ENCODE results near the gene MGMT. TPM values are rescaled to one million over a fixed set of nuclear protein-coding genes. Genes with fewer than 3 reads are reported as not detected.

The MGMT gene
- total and polyA plus RNA-seq, 4 donors: 28.2 to 79.1 (median 46.0) TPM

DNA sequence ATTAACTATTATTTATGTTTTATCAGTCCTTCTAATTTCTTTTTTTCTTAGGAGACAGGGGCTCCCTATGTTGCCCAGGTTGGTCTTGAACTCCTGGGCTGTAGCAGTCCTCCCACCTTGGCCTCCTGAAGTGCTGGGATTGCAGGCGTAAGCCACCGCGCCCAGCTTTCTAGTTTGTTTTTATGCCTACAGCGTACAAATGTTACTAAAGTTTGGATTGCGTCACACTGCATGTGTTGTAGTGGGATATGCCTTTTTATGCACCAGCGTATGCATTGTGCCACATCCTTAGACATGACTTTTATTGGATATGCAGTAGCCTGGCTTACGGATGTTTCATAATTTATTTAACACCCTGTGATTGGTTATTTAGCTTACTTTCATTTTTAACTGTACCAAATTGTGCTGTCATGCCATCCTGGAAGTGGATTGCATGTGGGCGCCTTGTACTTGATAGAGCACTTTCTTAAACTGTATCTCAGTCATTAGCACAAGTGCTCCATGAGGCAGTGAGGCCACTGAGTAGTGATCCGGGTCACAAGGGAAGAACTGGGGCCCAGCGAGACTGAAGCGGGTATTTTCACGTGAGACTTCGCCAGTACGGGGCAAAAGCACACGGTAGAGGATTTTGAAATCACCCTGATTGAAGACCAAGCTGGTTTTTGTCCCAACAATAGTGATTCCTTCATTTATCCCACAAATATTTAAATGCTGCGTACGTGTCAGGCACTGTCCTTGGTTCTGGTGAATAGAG, 165.0 kb downstream of the MGMT start (continued):
- no peak for TF ChIP-seq FOXA1 (IDR thresholded peaks at IDR 0.05)
- no peak for TF ChIP-seq JUND (IDR thresholded peaks at IDR 0.05)
- no peak for TF ChIP-seq RAD21 (IDR thresholded peaks at IDR 0.05)

DNA sequence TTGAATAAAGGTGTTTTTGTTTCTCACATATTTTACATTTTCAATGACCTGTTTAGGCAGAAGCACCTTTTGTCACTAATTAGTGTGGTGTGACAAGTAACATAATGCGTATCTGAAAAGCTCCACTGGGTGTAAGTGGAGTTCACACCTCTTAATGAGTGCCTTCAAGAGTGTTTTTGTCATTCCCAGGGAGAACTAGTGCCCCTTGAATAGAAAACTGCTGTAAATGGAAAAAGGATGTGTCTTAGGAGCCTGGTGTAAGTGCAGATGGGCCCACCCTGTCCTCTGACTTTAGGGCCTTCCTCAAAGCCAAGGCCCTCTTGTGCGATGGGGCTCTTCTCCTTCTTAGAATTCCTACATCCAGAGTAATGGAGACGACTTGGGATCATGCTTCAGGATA, 170.0 kb downstream of the MGMT start:
- Histone ChIP-seq H3K27me3 (ENCODE audit: control insufficient read depth in 4 of 4, insufficient read depth in 4 of 4, low read length in 3 of 4) (no peaks in the 10 kb centered on the region), H3K9me3 (ENCODE audit: control insufficient read depth in 4 of 4, low read length in 3 of 4) (no peaks in the 10 kb centered on the region), H3K9ac (ENCODE audit: low read depth in 1 of 2, low read length in 2 of 2) (no peak overlapping the region), H3K36me3 (ENCODE audit: control insufficient read depth in 4 of 4, insufficient read depth in 3 of 4, low read depth in 1 of 4, low read length in 3 of 4) (peaks cover 0 to 4% (median under 1%) of the 10 kb centered on the region in 4 donors), H3K27ac (ENCODE audit: low read depth in 1 of 2, low read length in 2 of 2) (no peak overlapping the region), H3K4me3 (ENCODE audit: low read depth in 1 of 3, low read length in 3 of 3) (no peak overlapping the region), H3K4me1 (ENCODE audit: control insufficient read depth in 4 of 4, insufficient read depth in 4 of 4, low read length in 3 of 4) (peaks cover 0 to 3% (median 0%) of the 10 kb centered on the region in 4 donors)
- WGBS: 98% methylated on average over 3 of the region's 3 CpGs
- no peak for DNase-seq (ENCODE audit: low spot score)
- TF ChIP-seq, protein P1, sequence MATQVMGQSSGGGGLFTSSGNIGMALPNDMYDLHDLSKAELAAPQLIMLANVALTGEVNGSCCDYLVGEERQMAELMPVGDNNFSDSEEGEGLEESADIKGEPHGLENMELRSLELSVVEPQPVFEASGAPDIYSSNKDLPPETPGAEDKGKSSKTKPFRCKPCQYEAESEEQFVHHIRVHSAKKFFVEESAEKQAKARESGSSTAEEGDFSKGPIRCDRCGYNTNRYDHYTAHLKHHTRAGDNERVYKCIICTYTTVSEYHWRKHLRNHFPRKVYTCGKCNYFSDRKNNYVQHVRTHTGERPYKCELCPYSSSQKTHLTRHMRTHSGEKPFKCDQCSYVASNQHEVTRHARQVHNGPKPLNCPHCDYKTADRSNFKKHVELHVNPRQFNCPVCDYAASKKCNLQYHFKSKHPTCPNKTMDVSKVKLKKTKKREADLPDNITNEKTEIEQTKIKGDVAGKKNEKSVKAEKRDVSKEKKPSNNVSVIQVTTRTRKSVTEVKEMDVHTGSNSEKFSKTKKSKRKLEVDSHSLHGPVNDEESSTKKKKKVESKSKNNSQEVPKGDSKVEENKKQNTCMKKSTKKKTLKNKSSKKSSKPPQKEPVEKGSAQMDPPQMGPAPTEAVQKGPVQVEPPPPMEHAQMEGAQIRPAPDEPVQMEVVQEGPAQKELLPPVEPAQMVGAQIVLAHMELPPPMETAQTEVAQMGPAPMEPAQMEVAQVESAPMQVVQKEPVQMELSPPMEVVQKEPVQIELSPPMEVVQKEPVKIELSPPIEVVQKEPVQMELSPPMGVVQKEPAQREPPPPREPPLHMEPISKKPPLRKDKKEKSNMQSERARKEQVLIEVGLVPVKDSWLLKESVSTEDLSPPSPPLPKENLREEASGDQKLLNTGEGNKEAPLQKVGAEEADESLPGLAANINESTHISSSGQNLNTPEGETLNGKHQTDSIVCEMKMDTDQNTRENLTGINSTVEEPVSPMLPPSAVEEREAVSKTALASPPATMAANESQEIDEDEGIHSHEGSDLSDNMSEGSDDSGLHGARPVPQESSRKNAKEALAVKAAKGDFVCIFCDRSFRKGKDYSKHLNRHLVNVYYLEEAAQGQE (IDR thresholded peaks at IDR 0.05): no peak
- no peak for TF ChIP-seq RXRA (IDR thresholded peaks at IDR 0.05)
- no peak for TF ChIP-seq TAF1 (conservative IDR thresholded peaks at IDR 0.05)
- TF ChIP-seq SP1 (IDR thresholded peaks at IDR 0.05): no peak
- TF ChIP-seq, protein P2, sequence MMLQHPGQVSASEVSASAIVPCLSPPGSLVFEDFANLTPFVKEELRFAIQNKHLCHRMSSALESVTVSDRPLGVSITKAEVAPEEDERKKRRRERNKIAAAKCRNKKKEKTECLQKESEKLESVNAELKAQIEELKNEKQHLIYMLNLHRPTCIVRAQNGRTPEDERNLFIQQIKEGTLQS (IDR thresholded peaks at IDR 0.05): no peak
- TF ChIP-seq, protein P3, sequence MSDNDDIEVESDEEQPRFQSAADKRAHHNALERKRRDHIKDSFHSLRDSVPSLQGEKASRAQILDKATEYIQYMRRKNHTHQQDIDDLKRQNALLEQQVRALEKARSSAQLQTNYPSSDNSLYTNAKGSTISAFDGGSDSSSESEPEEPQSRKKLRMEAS (IDR thresholded peaks at IDR 0.05): no peak
- TF ChIP-seq HNF4G (IDR thresholded peaks at IDR 0.05): no peak
- TF ChIP-seq YY1 (IDR thresholded peaks at IDR 0.05): no peak
- no peak for TF ChIP-seq EGR1 (IDR thresholded peaks at IDR 0.05; ENCODE audit: low read depth in 2 of 2)
- no peak for TF ChIP-seq FOXA2 (IDR thresholded peaks at IDR 0.05)
- no peak for TF ChIP-seq FOXA1 (IDR thresholded peaks at IDR 0.05)

DNA sequence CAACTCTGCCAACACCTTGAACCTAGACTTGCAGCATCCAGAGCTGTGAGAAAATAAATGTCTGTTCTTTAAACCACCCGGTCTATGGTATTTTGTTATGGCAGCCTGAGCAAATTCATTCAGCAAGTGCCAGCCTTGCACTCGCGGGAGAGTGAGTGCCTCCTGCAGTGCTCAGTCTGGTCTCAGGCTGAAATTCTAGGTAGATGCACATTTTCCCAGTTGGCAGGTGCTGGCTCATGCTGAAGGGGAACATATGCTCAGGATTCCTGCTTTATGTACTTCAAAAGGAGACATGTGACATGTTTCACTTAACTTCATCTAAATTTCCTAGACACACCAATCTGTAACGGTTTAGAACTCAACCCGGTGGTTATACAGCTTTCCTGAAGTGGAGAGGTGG, 170.8 kb downstream of the MGMT start:
- WGBS: 96% methylated on average over 5 of the region's 5 CpGs
- no peaks in the 10 kb centered on the region for H3K9me3 ChIP-seq (ENCODE audit: control insufficient read depth in 4 of 4, low read length in 3 of 4)
- no peak overlapping the region for H3K9ac ChIP-seq (ENCODE audit: low read depth in 1 of 2, low read length in 2 of 2)
- no peak overlapping the region for H3K4me3 ChIP-seq (ENCODE audit: low read depth in 1 of 3, low read length in 3 of 3)
- DNase-seq (ENCODE audit: low spot score): no peak
- H3K4me1 ChIP-seq (ENCODE audit: control insufficient read depth in 4 of 4, insufficient read depth in 4 of 4, low read length in 3 of 4): peaks cover 0 to 3% (median 0%) of the 10 kb centered on the region in 4 donors
- H3K27ac ChIP-seq (ENCODE audit: low read depth in 1 of 2, low read length in 2 of 2): no peak overlapping the region
- H3K27me3 ChIP-seq (ENCODE audit: control insufficient read depth in 4 of 4, insufficient read depth in 4 of 4, low read length in 3 of 4): no peaks in the 10 kb centered on the region
- peaks cover 0 to 4% (median under 1%) of the 10 kb centered on the region in 4 donors for H3K36me3 ChIP-seq (ENCODE audit: control insufficient read depth in 4 of 4, insufficient read depth in 3 of 4, low read depth in 1 of 4, low read length in 3 of 4)
- no peak for TF ChIP-seq FOXA1 (IDR thresholded peaks at IDR 0.05)
- TF ChIP-seq, protein P4, sequence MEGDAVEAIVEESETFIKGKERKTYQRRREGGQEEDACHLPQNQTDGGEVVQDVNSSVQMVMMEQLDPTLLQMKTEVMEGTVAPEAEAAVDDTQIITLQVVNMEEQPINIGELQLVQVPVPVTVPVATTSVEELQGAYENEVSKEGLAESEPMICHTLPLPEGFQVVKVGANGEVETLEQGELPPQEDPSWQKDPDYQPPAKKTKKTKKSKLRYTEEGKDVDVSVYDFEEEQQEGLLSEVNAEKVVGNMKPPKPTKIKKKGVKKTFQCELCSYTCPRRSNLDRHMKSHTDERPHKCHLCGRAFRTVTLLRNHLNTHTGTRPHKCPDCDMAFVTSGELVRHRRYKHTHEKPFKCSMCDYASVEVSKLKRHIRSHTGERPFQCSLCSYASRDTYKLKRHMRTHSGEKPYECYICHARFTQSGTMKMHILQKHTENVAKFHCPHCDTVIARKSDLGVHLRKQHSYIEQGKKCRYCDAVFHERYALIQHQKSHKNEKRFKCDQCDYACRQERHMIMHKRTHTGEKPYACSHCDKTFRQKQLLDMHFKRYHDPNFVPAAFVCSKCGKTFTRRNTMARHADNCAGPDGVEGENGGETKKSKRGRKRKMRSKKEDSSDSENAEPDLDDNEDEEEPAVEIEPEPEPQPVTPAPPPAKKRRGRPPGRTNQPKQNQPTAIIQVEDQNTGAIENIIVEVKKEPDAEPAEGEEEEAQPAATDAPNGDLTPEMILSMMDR (IDR thresholded peaks at IDR 0.05; ENCODE audit: low read depth, low read length, missing input control): no peak
- no peak for TF ChIP-seq RAD21 (IDR thresholded peaks at IDR 0.05)
- no peak for TF ChIP-seq YY1 (IDR thresholded peaks at IDR 0.05)
- TF ChIP-seq EGR1 (IDR thresholded peaks at IDR 0.05; ENCODE audit: low read depth in 2 of 2): no peak
- no peak for TF ChIP-seq TAF1 (conservative IDR thresholded peaks at IDR 0.05)
- TF ChIP-seq SP1 (IDR thresholded peaks at IDR 0.05): no peak
- TF ChIP-seq GABPA (IDR thresholded peaks at IDR 0.05 in 1 of 2, conservative IDR thresholded peaks at IDR 0.05 in 1 of 2): no peak
- TF ChIP-seq FOXA2 (IDR thresholded peaks at IDR 0.05): no peak
- TF ChIP-seq HNF4A (conservative IDR thresholded peaks at IDR 0.05): no peak
- TF ChIP-seq HNF4G (IDR thresholded peaks at IDR 0.05): no peak
- TF ChIP-seq, protein P5, sequence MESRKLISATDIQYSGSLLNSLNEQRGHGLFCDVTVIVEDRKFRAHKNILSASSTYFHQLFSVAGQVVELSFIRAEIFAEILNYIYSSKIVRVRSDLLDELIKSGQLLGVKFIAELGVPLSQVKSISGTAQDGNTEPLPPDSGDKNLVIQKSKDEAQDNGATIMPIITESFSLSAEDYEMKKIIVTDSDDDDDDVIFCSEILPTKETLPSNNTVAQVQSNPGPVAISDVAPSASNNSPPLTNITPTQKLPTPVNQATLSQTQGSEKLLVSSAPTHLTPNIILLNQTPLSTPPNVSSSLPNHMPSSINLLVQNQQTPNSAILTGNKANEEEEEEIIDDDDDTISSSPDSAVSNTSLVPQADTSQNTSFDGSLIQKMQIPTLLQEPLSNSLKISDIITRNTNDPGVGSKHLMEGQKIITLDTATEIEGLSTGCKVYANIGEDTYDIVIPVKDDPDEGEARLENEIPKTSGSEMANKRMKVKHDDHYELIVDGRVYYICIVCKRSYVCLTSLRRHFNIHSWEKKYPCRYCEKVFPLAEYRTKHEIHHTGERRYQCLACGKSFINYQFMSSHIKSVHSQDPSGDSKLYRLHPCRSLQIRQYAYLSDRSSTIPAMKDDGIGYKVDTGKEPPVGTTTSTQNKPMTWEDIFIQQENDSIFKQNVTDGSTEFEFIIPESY (IDR thresholded peaks at IDR 0.05): no peak
- no peak for TF ChIP-seq NR2F2 (IDR thresholded peaks at IDR 0.05)
- TF ChIP-seq JUND (IDR thresholded peaks at IDR 0.05): no peak
- TF ChIP-seq, protein P3 (IDR thresholded peaks at IDR 0.05): no peak

All from liver (tissue), 9 donors.